CD4-positive, alpha-beta memory T cell (primary cell): ENCODE data around the gene CHCHD3. TPM values are rescaled to one million over a fixed set of nuclear protein-coding genes. Genes with fewer than 3 reads are reported as not detected.
A peak's percentile ranks its signal among the peaks of the same experiment; 100 is the strongest.

ENCODE experiments used
- CTCF ChIA-PET: fragments of 350-600 bp; sonication (Branson Sonifier 250); formaldehyde crosslinking; loops from one replicate; lab custom pipeline; 2021; ENCODE audit warnings: inconsistent platforms; ENCODE audit not compliant: partially characterized antibody; lab: Charles Lee
- POLR2A ChIA-PET: fragments of 350-600 bp; sonication (Branson Sonifier 250); formaldehyde crosslinking; loops from one replicate; lab custom pipeline; 2021; ENCODE audit not compliant: partially characterized antibody; lab: Charles Lee
- DNase-seq, 5 donors: peaks; one replicate each; pipeline versions ENCODE4 v3.0.0 to v3.0.0-alpha.2; 2020 to 2022; ENCODE audit warnings: mixed read lengths in 1 of 5
- H3K27ac ChIP-seq: one replicate; pipeline ENCODE4 v1.7.0; 2013; ENCODE audit warnings: low read depth, low read length
- H3K27me3 ChIP-seq: 2 replicates; pipeline ENCODE4 v1.7.0; 2013; ENCODE audit warnings: mild to moderate bottlenecking, low read length, moderate library complexity; ENCODE audit not compliant: insufficient read depth
- H3K36me3 ChIP-seq: 2 replicates; pipeline ENCODE4 v1.7.0; 2013; ENCODE audit warnings: mild to moderate bottlenecking, low read length, moderate library complexity; ENCODE audit not compliant: insufficient read depth
- H3K4me1 ChIP-seq: 2 replicates; pipeline ENCODE4 v1.7.0; 2013; ENCODE audit warnings: mild to moderate bottlenecking, low read length, moderate library complexity; ENCODE audit not compliant: insufficient read depth
- H3K4me3 ChIP-seq, 2 donors: one replicate each; pipeline ENCODE4 v1.7.0; 2013; ENCODE audit warnings: low read length in 2 of 2, mild to moderate bottlenecking in 1 of 2
- H3K9me3 ChIP-seq, 2 donors: one replicate each; pipeline ENCODE4 v1.7.0; 2013; ENCODE audit warnings: low read length in 2 of 2, control low read depth in 1 of 2; ENCODE audit not compliant: control insufficient read depth in 1 of 2
- H3K27ac Mint-ChIP-seq, 7 donors: one replicate each; pipeline ENCODE4 v1.8.0; 2020 to 2021; ENCODE audit warnings: mixed read lengths in 7 of 7, mild to moderate bottlenecking in 6 of 7, inconsistent platforms in 3 of 7, moderate library complexity in 3 of 7
- H3K27me3 Mint-ChIP-seq, 2 donors: one replicate each; pipeline ENCODE4 v1.8.0; 2020 to 2021; ENCODE audit warnings: mixed read lengths in 2 of 2
- H3K36me3 Mint-ChIP-seq, 2 donors: one replicate each; pipeline ENCODE4 v1.8.0; 2020 to 2021; ENCODE audit warnings: mixed read lengths in 2 of 2, inconsistent platforms in 1 of 2, mild to moderate bottlenecking in 1 of 2
- H3K4me1 Mint-ChIP-seq, 4 donors: one replicate each; pipeline ENCODE4 v1.8.0; 2020 to 2021; ENCODE audit warnings: mixed read lengths in 4 of 4, mild to moderate bottlenecking in 1 of 4
- H3K4me3 Mint-ChIP-seq, 8 donors: one replicate each; pipeline ENCODE4 v1.8.0; 2020 to 2021; ENCODE audit warnings: mixed read lengths in 8 of 8, mild to moderate bottlenecking in 7 of 8, moderate library complexity in 6 of 8, inconsistent platforms in 3 of 8
- H3K9me3 Mint-ChIP-seq, 8 donors: one replicate each; pipeline ENCODE4 v1.8.0; 2020 to 2021; ENCODE audit warnings: mixed read lengths in 8 of 8, mild to moderate bottlenecking in 5 of 8, inconsistent platforms in 3 of 8, moderate library complexity in 1 of 8
- intact Hi-C: fragments of 100-400 bp; cut with micrococcal nuclease; formaldehyde crosslinking; loops from one replicate; pipeline ENCODE4 v1.15.1; 2023
- polyA plus RNA-seq, 2 donors: library from polyadenylated mRNA; unstranded; fragments of 300-500 nt; fragmentation: Illumina TruSeq; gene quantifications; one replicate each; pipeline ENCODE4 v1.2.3, GENCODE V29; 2021
- total RNA-seq, 2 experiments: library from RNA; stranded (reverse); gene quantifications; one replicate each; pipeline ENCODE4 v1.2.3, GENCODE V29; 2021

Gene CHCHD3
- total and polyA plus RNA-seq, 4 experiments from 2014 or later = 25.2 to 77.3 (median 35.6) TPM

- Mint-ChIP-seq H3K27ac (peak overlapping the region in 4 of 7 donors; percentile 27 to 60 (median 48)), H3K9me3 (peaks cover 0 to 4% (median 2%) of the 10 kb centered on the region in 8 donors), H3K27me3 (no peaks in the 10 kb centered on the region), H3K4me1 (peaks cover 13 to 25% (median 22%) of the 10 kb centered on the region in 4 donors), H3K36me3 (peaks cover 5 to 9% of the 10 kb centered on the region in 2 donors), H3K4me3 (peak overlapping the region in 4 of 8 donors; percentile 22 to 69 (median 44))
- H3K4me3 ChIP-seq = no peak overlapping the region
- intact Hi-C loops = no loop called here
- H3K27ac ChIP-seq = no peak overlapping the region
- no peaks in the 10 kb centered on the region for H3K36me3 ChIP-seq
- ChIA-PET CTCF (no interaction called here), POLR2A (no interaction called here)
- H3K27me3 ChIP-seq = no peaks in the 10 kb centered on the region
- no peaks in the 10 kb centered on the region for H3K9me3 ChIP-seq
- no peak for DNase-seq
- peaks cover 7% of the 10 kb centered on the region for H3K4me1 ChIP-seq
These were observed 52.4 kb downstream of the CHCHD3 start for GRCh38 chr7:133029463-133029862.

- no peak overlapping the region for H3K4me3 Mint-ChIP-seq
- no peak overlapping the region for H3K27ac Mint-ChIP-seq
- POLR2A ChIA-PET = no interaction called here
- H3K4me1 Mint-ChIP-seq = peaks cover 14 to 22% (median 20%) of the 10 kb centered on the region in 4 donors
- CTCF ChIA-PET = no interaction called here
- H3K4me3 ChIP-seq = no peak overlapping the region
- DNase-seq = no peak
- no peaks in the 10 kb centered on the region for H3K27me3 ChIP-seq
- no peak overlapping the region for H3K27ac ChIP-seq
- intact Hi-C loops = no loop called here
- peaks cover 0 to 4% (median 2%) of the 10 kb centered on the region in 8 donors for H3K9me3 Mint-ChIP-seq
- H3K36me3 ChIP-seq = no peaks in the 10 kb centered on the region
- peaks cover 7% of the 10 kb centered on the region for H3K4me1 ChIP-seq
- H3K36me3 Mint-ChIP-seq = peaks cover 11 to 14% of the 10 kb centered on the region in 2 donors
- no peaks in the 10 kb centered on the region for H3K27me3 Mint-ChIP-seq
- no peaks in the 10 kb centered on the region for H3K9me3 ChIP-seq
These were observed 54.5 kb downstream of the CHCHD3 start for GRCh38 chr7:133027397-133027796.

- H3K4me3 ChIP-seq = no peak overlapping the region
- no peak overlapping the region for H3K27ac ChIP-seq
- H3K36me3 Mint-ChIP-seq = peaks cover 18 to 20% of the 10 kb centered on the region in 2 donors
- no peak overlapping the region for H3K4me3 Mint-ChIP-seq
- no peak overlapping the region for H3K27ac Mint-ChIP-seq
- DNase-seq = no peak
- ChIA-PET CTCF (interaction anchor here (0.6 kb wide), 1 partner anchor 744 kb away, joined by 3 read pairs; no protein-coding TSS in a partner anchor), POLR2A (no interaction called here)
- no peaks in the 10 kb centered on the region for H3K36me3 ChIP-seq
- H3K9me3 ChIP-seq = no peaks in the 10 kb centered on the region
- no peaks in the 10 kb centered on the region for H3K27me3 Mint-ChIP-seq
- H3K4me1 Mint-ChIP-seq = peaks cover 13 to 20% (median 17%) of the 10 kb centered on the region in 4 donors
- intact Hi-C loops = no loop called here
- H3K9me3 Mint-ChIP-seq = peaks cover 0 to 4% (median 2%) of the 10 kb centered on the region in 8 donors
- H3K27me3 ChIP-seq = no peaks in the 10 kb centered on the region
- H3K4me1 ChIP-seq = peaks cover 7% of the 10 kb centered on the region
These were observed 55.6 kb downstream of the CHCHD3 start for GRCh38 chr7:133026210-133026859.

GRCh38 chr7:133025056-133025455 is 56.8 kb downstream of the CHCHD3 start:
- peaks cover 0 to 4% (median 2%) of the 10 kb centered on the region in 8 donors for H3K9me3 Mint-ChIP-seq
- peaks cover 8 to 14% (median 11%) of the 10 kb centered on the region in 4 donors for H3K4me1 Mint-ChIP-seq
- Histone ChIP-seq H3K4me1 (peaks cover 7% of the 10 kb centered on the region), H3K4me3 (no peak overlapping the region), H3K27me3 (no peaks in the 10 kb centered on the region), H3K36me3 (no peaks in the 10 kb centered on the region), H3K9me3 (no peaks in the 10 kb centered on the region), H3K27ac (no peak overlapping the region)
- peaks cover 24 to 27% of the 10 kb centered on the region in 2 donors for H3K36me3 Mint-ChIP-seq
- intact Hi-C loops = no loop called here
- H3K27ac Mint-ChIP-seq = no peak overlapping the region
- no peaks in the 10 kb centered on the region for H3K27me3 Mint-ChIP-seq
- ChIA-PET POLR2A (no interaction called here), CTCF (no interaction called here)
- no peak overlapping the region for H3K4me3 Mint-ChIP-seq
- DNase-seq = no peak

GRCh38 chr7:133024596-133024995 is 57.3 kb downstream of the CHCHD3 start:
- H3K27ac ChIP-seq = no peak overlapping the region
- peaks cover 3% of the 10 kb centered on the region for H3K4me1 ChIP-seq
- no peaks in the 10 kb centered on the region for H3K27me3 ChIP-seq
- DNase-seq = no peak
- Mint-ChIP-seq H3K4me3 (no peak overlapping the region), H3K36me3 (peaks cover 27 to 30% of the 10 kb centered on the region in 2 donors), H3K9me3 (peaks cover 0 to 4% (median 2%) of the 10 kb centered on the region in 8 donors), H3K4me1 (peaks cover 4 to 13% (median 8%) of the 10 kb centered on the region in 4 donors), H3K27ac (peak overlapping the region in 1 of 7 donors; percentile 19), H3K27me3 (no peaks in the 10 kb centered on the region)
- H3K36me3 ChIP-seq = no peaks in the 10 kb centered on the region
- intact Hi-C loops = no loop called here
- no peaks in the 10 kb centered on the region for H3K9me3 ChIP-seq
- ChIA-PET CTCF (no interaction called here), POLR2A (no interaction called here)
- no peak overlapping the region for H3K4me3 ChIP-seq

- H3K27me3 ChIP-seq = no peaks in the 10 kb centered on the region
- Mint-ChIP-seq H3K27me3 (no peaks in the 10 kb centered on the region), H3K9me3 (peaks cover 0 to 4% (median 2%) of the 10 kb centered on the region in 8 donors), H3K27ac (no peak overlapping the region), H3K36me3 (peaks cover 28 to 31% of the 10 kb centered on the region in 2 donors), H3K4me3 (no peak overlapping the region), H3K4me1 (peaks cover 0 to 12% (median 4%) of the 10 kb centered on the region in 4 donors)
- no peak for DNase-seq
- no peak overlapping the region for H3K4me3 ChIP-seq
- intact Hi-C loops = no loop called here
- H3K27ac ChIP-seq = no peak overlapping the region
- H3K36me3 ChIP-seq = no peaks in the 10 kb centered on the region
- POLR2A ChIA-PET = no interaction called here
- H3K9me3 ChIP-seq = no peaks in the 10 kb centered on the region
- CTCF ChIA-PET = no interaction called here
- H3K4me1 ChIP-seq = no peaks in the 10 kb centered on the region
These were observed 58.4 kb downstream of the CHCHD3 start for GRCh38 chr7:133023370-133024071.

GRCh38 chr7:133022661-133023060 is 59.2 kb downstream of the CHCHD3 start:
- no peak for DNase-seq
- Histone ChIP-seq H3K27me3 (no peaks in the 10 kb centered on the region), H3K36me3 (no peaks in the 10 kb centered on the region), H3K9me3 (no peaks in the 10 kb centered on the region), H3K4me3 (no peak overlapping the region), H3K27ac (no peak overlapping the region), H3K4me1 (no peaks in the 10 kb centered on the region)
- ChIA-PET POLR2A (no interaction called here), CTCF (no interaction called here)
- H3K4me1 Mint-ChIP-seq = peaks cover 0 to 12% (median 5%) of the 10 kb centered on the region in 4 donors
- H3K27me3 Mint-ChIP-seq = no peaks in the 10 kb centered on the region
- peaks cover 0 to 4% (median 2%) of the 10 kb centered on the region in 8 donors for H3K9me3 Mint-ChIP-seq
- peaks cover 28 to 31% of the 10 kb centered on the region in 2 donors for H3K36me3 Mint-ChIP-seq
- H3K27ac Mint-ChIP-seq = no peak overlapping the region
- no peak overlapping the region for H3K4me3 Mint-ChIP-seq
- intact Hi-C loops = no loop called here
